ENCODE data around the gene ZDHHC11. TPM values are rescaled to one million over a fixed set of nuclear protein-coding genes. Genes with fewer than 3 reads are reported as not detected.

ZDHHC11 gene
- total and polyA plus RNA-seq, 2 of the 4 experiments (the other 2 are of a cell fraction): 0.36 to 1.6 TPM

DNA sequence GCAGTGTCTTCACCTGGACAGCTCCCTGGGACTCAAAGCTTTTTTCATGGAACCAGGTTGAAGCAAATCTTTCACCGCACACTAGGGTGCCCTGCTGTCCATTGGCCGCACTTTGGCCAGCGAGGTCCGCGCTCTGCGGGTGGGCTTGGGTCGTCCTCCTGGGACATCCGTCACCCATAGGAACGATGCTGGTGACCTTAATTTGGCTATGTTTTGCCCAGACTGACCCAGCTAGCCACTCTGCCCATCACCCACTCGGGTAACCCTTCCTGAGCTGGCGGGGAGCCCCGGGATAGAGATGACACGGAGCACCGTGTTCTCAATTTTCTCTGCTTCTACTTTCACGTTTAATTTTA, 92.1 kb downstream of the ZDHHC11 start:
- Histone ChIP-seq H4K8ac (ENCODE audit: low read depth in 2 of 2, low read length in 2 of 2) (no peak overlapping the region), H3K4me2 (ENCODE audit: low read depth, low read length) (no peak overlapping the region), H2AK9ac (replicated peaks; ENCODE audit: low read depth, low read length, poor library complexity) (no peak overlapping the region), H4K91ac (ENCODE audit: insufficient read depth, low read depth, low read length) (no peak overlapping the region), H3K9me1 (ENCODE audit: insufficient read depth, low read length) (no peaks in the 10 kb centered on the region; the same call in 1 of the 2 replicates), H3K14ac (replicated peaks; ENCODE audit: low read depth, low read length) (no peak overlapping the region), H2BK20ac (ENCODE audit: low read depth, low read length) (no peak overlapping the region), H2AK5ac (ENCODE audit: low read depth, low read length) (no peak overlapping the region), H3K4ac (ENCODE audit: low read depth, low read length) (no peak overlapping the region), H4K5ac (ENCODE audit: low read depth, low read length) (no peak overlapping the region), H2BK120ac (ENCODE audit: low read depth, low read length) (no peak overlapping the region), H2BK5ac (ENCODE audit: low read depth, low read length, poor library complexity, severe bottlenecking) (no peak overlapping the region), H3K23ac (ENCODE audit: low read depth, low read length) (no peak overlapping the region), H3K9me3 (ENCODE audit: control insufficient read depth, insufficient read depth, low read length) (no peaks in the 10 kb centered on the region), H3K56ac (ENCODE audit: extremely low read depth, insufficient read depth, low read length) (no peak overlapping the region), H3K9ac (ENCODE audit: low read depth, low read length) (no peak overlapping the region), H3K27me3 (ENCODE audit: control insufficient read depth, insufficient read depth, low read length) (peaks cover 37% of the 10 kb centered on the region), H3K79me1 (ENCODE audit: low read depth in 1 of 2, low read length in 2 of 2) (no peaks in the 10 kb centered on the region), H3K4me1 (ENCODE audit: control insufficient read depth, insufficient read depth, low read length) (no peaks in the 10 kb centered on the region), H2BK15ac (ENCODE audit: low read depth, low read length) (no peak overlapping the region), H3K36me3 (ENCODE audit: control insufficient read depth, insufficient read depth, low read length) (no peaks in the 10 kb centered on the region), H3K4me3 (ENCODE audit: insufficient read depth, low read depth, low read length) (no peak overlapping the region), H3K18ac (ENCODE audit: low read depth, low read length) (no peak overlapping the region), H2AFZ (replicated peaks; ENCODE audit: low read length, poor library complexity) (no peak overlapping the region), H3K27ac (ENCODE audit: insufficient read depth, low read length) (no peak overlapping the region), H4K20me1 (ENCODE audit: insufficient read depth, low read length) (no peaks in the 10 kb centered on the region)
- in situ Hi-C loops (cut with MboI; ENCODE audit: low sequenced_read_pairs): no loop called here
- 75% methylated on average over 12 of the region's 15 CpGs; no CpG with 5 or more reads in 1 of the 2 experiments for WGBS, 2 experiments (ENCODE audit: extremely low coverage in 2 of 2, insufficient read length in 1 of 2)
- no peak for DNase-seq
- ChIA-PET POLR2A (ENCODE audit: unreplicated experiment) (no interaction called here), CTCF (interaction anchor here (1.2 kb wide), 1 partner anchor 312 kb away, joined by 3 read pairs; no protein-coding TSS in a partner anchor)
- intact Hi-C loops (cut with micrococcal nuclease): no loop called here
- no peak for ATAC-seq (ENCODE audit: low read depth)
- dilution Hi-C loops (cut with HindIII; ENCODE audit: low sequenced_read_pairs, unreplicated experiment): no loop called here
- TF ChIP-seq, protein P1, sequence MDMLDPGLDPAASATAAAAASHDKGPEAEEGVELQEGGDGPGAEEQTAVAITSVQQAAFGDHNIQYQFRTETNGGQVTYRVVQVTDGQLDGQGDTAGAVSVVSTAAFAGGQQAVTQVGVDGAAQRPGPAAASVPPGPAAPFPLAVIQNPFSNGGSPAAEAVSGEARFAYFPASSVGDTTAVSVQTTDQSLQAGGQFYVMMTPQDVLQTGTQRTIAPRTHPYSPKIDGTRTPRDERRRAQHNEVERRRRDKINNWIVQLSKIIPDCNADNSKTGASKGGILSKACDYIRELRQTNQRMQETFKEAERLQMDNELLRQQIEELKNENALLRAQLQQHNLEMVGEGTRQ (IDR thresholded peaks at IDR 0.05; ENCODE audit: low read depth, low read length): no peak
- TF ChIP-seq POLR2A (IDR thresholded peaks at IDR 0.05; ENCODE audit: low read depth, low read length) (no peak), RAD21 (IDR thresholded peaks at IDR 0.05; ENCODE audit: low read length) (no peak), RFX5 (IDR thresholded peaks at IDR 0.05; ENCODE audit: low read depth, low read length) (no peak), CEBPB (IDR thresholded peaks at IDR 0.05; ENCODE audit: low read depth, low read length) (no peak), FOS (IDR thresholded peaks at IDR 0.05; ENCODE audit: low read depth, low read length) (no peak), SMC3 (IDR thresholded peaks at IDR 0.05; ENCODE audit: low read depth, low read length) (no peak), NFE2L2 (IDR thresholded peaks at IDR 0.05; ENCODE audit: low read depth, low read length) (no peak), MXI1 (IDR thresholded peaks at IDR 0.05; ENCODE audit: borderline replicate concordance, low read depth, low read length) (no peak), MAFK (IDR thresholded peaks at IDR 0.05; ENCODE audit: low read depth, low read length) (no peak)
- TF ChIP-seq, protein P2, sequence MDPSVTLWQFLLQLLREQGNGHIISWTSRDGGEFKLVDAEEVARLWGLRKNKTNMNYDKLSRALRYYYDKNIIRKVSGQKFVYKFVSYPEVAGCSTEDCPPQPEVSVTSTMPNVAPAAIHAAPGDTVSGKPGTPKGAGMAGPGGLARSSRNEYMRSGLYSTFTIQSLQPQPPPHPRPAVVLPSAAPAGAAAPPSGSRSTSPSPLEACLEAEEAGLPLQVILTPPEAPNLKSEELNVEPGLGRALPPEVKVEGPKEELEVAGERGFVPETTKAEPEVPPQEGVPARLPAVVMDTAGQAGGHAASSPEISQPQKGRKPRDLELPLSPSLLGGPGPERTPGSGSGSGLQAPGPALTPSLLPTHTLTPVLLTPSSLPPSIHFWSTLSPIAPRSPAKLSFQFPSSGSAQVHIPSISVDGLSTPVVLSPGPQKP (IDR thresholded peaks at IDR 0.05; ENCODE audit: borderline replicate concordance, low read depth, low read length): no peak
- TF ChIP-seq, protein P3, sequence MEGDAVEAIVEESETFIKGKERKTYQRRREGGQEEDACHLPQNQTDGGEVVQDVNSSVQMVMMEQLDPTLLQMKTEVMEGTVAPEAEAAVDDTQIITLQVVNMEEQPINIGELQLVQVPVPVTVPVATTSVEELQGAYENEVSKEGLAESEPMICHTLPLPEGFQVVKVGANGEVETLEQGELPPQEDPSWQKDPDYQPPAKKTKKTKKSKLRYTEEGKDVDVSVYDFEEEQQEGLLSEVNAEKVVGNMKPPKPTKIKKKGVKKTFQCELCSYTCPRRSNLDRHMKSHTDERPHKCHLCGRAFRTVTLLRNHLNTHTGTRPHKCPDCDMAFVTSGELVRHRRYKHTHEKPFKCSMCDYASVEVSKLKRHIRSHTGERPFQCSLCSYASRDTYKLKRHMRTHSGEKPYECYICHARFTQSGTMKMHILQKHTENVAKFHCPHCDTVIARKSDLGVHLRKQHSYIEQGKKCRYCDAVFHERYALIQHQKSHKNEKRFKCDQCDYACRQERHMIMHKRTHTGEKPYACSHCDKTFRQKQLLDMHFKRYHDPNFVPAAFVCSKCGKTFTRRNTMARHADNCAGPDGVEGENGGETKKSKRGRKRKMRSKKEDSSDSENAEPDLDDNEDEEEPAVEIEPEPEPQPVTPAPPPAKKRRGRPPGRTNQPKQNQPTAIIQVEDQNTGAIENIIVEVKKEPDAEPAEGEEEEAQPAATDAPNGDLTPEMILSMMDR (conservative IDR thresholded peaks at IDR 0.05; ENCODE audit: low read depth, low read length): no peak
- BruUV-seq (replicated peaks): no TSS peak
